GM19240 (cell line): ENCODE measurements around the gene UBE2G2.

Experiments used
- DNase-seq: peaks from one replicate; pipeline ENCODE4 v3.0.0; 2011; ENCODE audit warnings: low spot score; ENCODE audit not compliant: insufficient read length

UBE2G2 gene

GRCh38 chr21:44816761-44817505 lies 15.3 kb upstream of the UBE2G2 start:
- no peak for DNase-seq

GRCh38 chr21:44815852-44816628 lies 14.4 kb upstream of the UBE2G2 start:
- no peak for DNase-seq

- no peak for DNase-seq
Measured at GRCh38 chr21:44815225-44815624, 13.6 kb upstream of the UBE2G2 start.

- no peak for DNase-seq
Measured at GRCh38 chr21:44814498-44815023, 12.9 kb upstream of the UBE2G2 start.

- DNase-seq, result no peak
Measured at GRCh38 chr21:44813727-44814126, 12.1 kb upstream of the UBE2G2 start.

- no peak for DNase-seq
Measured at GRCh38 chr21:44813149-44813548, 11.5 kb upstream of the UBE2G2 start.

- no peak for DNase-seq
Measured at GRCh38 chr21:44812640-44813039, 11.0 kb upstream of the UBE2G2 start.

GRCh38 chr21:44810779-44811178 lies 9.2 kb upstream of the UBE2G2 start:
- DNase-seq, result no peak

GRCh38 chr21:44805859-44806258 lies 4.2 kb upstream of the UBE2G2 start:
- no peak for DNase-seq

- DNase-seq, result no peak
Measured at GRCh38 chr21:44805226-44805625, 3.6 kb upstream of the UBE2G2 start.

- no peak for DNase-seq
Measured at GRCh38 chr21:44804762-44805161, 3.1 kb upstream of the UBE2G2 start.

- no peak for DNase-seq
Measured at GRCh38 chr21:44803651-44804050, 2.0 kb upstream of the UBE2G2 start.

GRCh38 chr21:44802396-44803153 lies 955 bp upstream of the UBE2G2 start:
- DNase-seq, result no peak

GRCh38 chr21:44800971-44801467 lies 601 bp downstream of the UBE2G2 start:
- peak; percentile 55 for DNase-seq

GRCh38 chr21:44800103-44800502 lies 1.5 kb downstream of the UBE2G2 start:
- DNase-seq, result no peak

- no peak for DNase-seq
Measured at GRCh38 chr21:44799646-44800045, 2.0 kb downstream of the UBE2G2 start.

GRCh38 chr21:44797775-44798174 lies 3.8 kb downstream of the UBE2G2 start:
- no peak for DNase-seq

- DNase-seq, result no peak
Measured at GRCh38 chr21:44795342-44795741, 6.3 kb downstream of the UBE2G2 start.

GRCh38 chr21:44793592-44794374 lies 7.8 kb downstream of the UBE2G2 start:
- DNase-seq, result no peak

- DNase-seq, result peak; percentile 81
Measured at GRCh38 chr21:44792702-44793591, 8.7 kb downstream of the UBE2G2 start.
